Right lobe of liver (tissue), 6 donors: Measurements from ENCODE around the gene ANKRD44. TPM values are rescaled to one million over a fixed set of nuclear protein-coding genes. Genes with fewer than 3 reads are reported as not detected.
A peak's percentile ranks its signal among the peaks of the same experiment; 100 is the strongest.

ENCODE experiments used
- ATAC-seq, 4 donors: fragments of 200-7000 bp; cut with Tn5 transposase; one replicate each; pipeline ENCODE4 v1.9.1; 2020; ENCODE audit warnings: mild to moderate bottlenecking in 4 of 4, moderate library complexity in 4 of 4
- DNase-seq, 3 donors: peaks; one replicate each; pipeline ENCODE4 v3.0.0-alpha.2; 2020
- H3K27ac ChIP-seq, 3 donors: fragments of 200-600 bp; one replicate each; pipeline ENCODE4 v1.8.0; 2022
- H3K27me3 ChIP-seq, 2 donors: fragments of 200-600 bp; one replicate each; pipeline ENCODE4 v1.8.0; 2022
- H3K36me3 ChIP-seq, 4 donors: fragments of 200-600 bp; sonication (generic) in 1 of 4; one replicate each; pipeline versions ENCODE4 v1.5.1 to v1.8.0; 2017 to 2022; ENCODE audit warnings: control low read depth in 1 of 4
- H3K4me1 ChIP-seq, 4 donors: fragments of 200-600 bp; sonication (generic) in 1 of 4; one replicate each; pipeline versions ENCODE4 v1.5.1 to v1.8.0; 2017 to 2022; ENCODE audit warnings: control low read depth in 1 of 4
- H3K4me3 ChIP-seq, 3 donors: fragments of 200-600 bp; one replicate each; pipeline ENCODE4 v1.8.0; 2022
- H3K9me3 ChIP-seq, 4 donors: fragments of 200-600 bp; sonication (generic) in 1 of 4; one replicate each; pipeline versions ENCODE4 v1.5.1 to v1.8.0; 2017 to 2022; ENCODE audit warnings: control low read depth in 1 of 4
- POLR2A ChIP-seq: fragments of 450-650 bp; IDR thresholded peaks from one replicate; pipeline ENCODE4 v1.6.1; 2017; ENCODE audit warnings: antibody characterized with exemption, mild to moderate bottlenecking
- WGBS: methylation state at CpG from one replicate; pipeline ENCODE4 v1.1.6; 2018; ENCODE audit warnings: low coverage, low lambda C conversion rate; ENCODE audit not compliant: insufficient coverage; ENCODE audit errors: missing lambda C conversion rate; 5-methylcytosine and 5-hydroxymethylcytosine counted together
- intact Hi-C, 2 donors: fragments of 100-400 bp; cut with DNase I; formaldehyde crosslinking; loops; one replicate each; pipeline versions ENCODE4 v1.11.2 to v1.14.1; 2022
- total RNA-seq, 6 experiments: library from RNA; depleted of rRNA in 2 of 6; stranded (reverse); fragments of >200 nt in 2 of 6; fragmentation: NEBNext Ultra II Directional in 3 of 6; extraction: Animal tissue kit (Norgen Biotek cat#: 25700) in 3 of 6; gene quantifications; one replicate each; pipeline versions ENCODE4 v1.1.0 to v1.2.4, GENCODE V29; 2016 to 2023
- TF ChIP-seq, protein P1 (sequence below), 4 donors: fragments of 200-600 bp in 3 of 4; fragments of 450-650 bp in 1 of 4; IDR thresholded peaks; one replicate each; pipeline versions ENCODE4 v1.5.1 to v1.8.0; 2016 to 2022; ENCODE audit warnings: antibody characterized with exemption in 4 of 4, mild to moderate bottlenecking in 2 of 4
- donor health status: DM: no; HTN: yes; CAD: no.
- donor health status: DM: no; HTN: no; CAD: no.
- donor health status: DM: no; HTN: no; CAD: no.
- donor health status: DM: no; HTN: yes; CAD: no.
- donor health status: DM: no; HTN: yes; CAD: no.

ANKRD44 gene
- total RNA-seq, 6 experiments from 2014 or later: 7.9 to 19.5 (median 13.3) TPM

DNA sequence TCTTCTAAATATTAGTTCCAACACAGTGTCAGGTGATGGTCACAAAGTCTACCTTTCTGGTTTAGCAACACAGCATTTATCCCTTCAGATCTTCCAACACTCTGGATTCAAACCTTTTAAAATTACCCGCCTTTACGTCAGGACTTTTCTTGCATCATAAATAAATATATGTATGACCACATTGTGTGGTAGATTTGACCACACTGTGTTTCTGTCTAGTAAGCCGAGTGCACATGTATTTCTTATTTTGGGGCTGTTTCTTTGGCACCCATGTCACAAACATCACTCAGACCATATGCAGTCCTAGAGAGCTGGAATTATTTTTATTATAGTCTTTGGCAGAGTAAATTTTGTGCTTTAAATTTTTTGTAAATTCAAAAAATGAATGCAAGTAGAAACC is 172.1 kb downstream of the ANKRD44 start:
- intact Hi-C loops: no loop called here
- H3K4me1 ChIP-seq: peaks cover 0 to 10% (median 0%) of the 10 kb centered on the region in 4 donors
- H3K27ac ChIP-seq: no peak overlapping the region
- DNase-seq (no peak), ATAC-seq (no peak)
- H3K9me3 ChIP-seq: no peaks in the 10 kb centered on the region
- WGBS: 80% methylated on average over 3 of the region's 3 CpGs
- no peaks in the 10 kb centered on the region for H3K27me3 ChIP-seq
- no peaks in the 10 kb centered on the region for H3K36me3 ChIP-seq
- TF ChIP-seq, protein P1, sequence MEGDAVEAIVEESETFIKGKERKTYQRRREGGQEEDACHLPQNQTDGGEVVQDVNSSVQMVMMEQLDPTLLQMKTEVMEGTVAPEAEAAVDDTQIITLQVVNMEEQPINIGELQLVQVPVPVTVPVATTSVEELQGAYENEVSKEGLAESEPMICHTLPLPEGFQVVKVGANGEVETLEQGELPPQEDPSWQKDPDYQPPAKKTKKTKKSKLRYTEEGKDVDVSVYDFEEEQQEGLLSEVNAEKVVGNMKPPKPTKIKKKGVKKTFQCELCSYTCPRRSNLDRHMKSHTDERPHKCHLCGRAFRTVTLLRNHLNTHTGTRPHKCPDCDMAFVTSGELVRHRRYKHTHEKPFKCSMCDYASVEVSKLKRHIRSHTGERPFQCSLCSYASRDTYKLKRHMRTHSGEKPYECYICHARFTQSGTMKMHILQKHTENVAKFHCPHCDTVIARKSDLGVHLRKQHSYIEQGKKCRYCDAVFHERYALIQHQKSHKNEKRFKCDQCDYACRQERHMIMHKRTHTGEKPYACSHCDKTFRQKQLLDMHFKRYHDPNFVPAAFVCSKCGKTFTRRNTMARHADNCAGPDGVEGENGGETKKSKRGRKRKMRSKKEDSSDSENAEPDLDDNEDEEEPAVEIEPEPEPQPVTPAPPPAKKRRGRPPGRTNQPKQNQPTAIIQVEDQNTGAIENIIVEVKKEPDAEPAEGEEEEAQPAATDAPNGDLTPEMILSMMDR (IDR thresholded peaks at IDR 0.05): no peak
- TF ChIP-seq POLR2A: no peak
- no peak overlapping the region for H3K4me3 ChIP-seq

DNA sequence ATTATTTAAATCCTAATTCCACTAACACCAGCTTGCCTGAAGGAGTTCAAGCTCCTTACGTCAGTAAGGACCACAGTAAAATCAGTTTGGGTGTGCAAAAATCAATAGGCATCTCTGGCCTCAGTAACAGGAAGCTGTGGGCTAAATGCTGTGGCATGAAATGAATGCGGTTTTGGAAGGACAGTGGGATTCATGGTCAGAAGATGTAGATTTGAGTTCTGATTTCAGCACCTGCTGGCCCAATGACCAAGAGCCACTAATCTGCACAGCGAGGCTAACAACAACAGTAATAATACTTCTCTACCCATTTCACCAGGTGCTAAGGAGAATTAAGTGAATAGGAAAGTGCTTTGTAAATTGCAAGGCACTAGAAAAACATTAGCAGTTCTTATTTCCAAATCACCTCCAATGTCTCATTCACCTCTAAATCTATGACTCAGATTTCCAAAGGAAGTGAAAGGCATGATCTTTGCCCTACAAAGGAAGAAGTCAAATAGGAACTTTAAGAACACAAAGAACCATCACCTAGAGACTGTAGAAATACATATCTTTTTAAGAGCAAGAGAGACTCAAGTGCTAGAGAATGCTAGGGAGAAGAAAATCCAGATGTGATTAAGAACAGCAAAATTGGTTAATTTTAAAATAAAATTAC is 172.6 kb downstream of the ANKRD44 start:
- Histone ChIP-seq H3K9me3 (no peaks in the 10 kb centered on the region), H3K36me3 (no peaks in the 10 kb centered on the region), H3K4me1 (peaks cover 0 to 10% (median 0%) of the 10 kb centered on the region in 4 donors), H3K27me3 (no peaks in the 10 kb centered on the region), H3K27ac (peak overlapping the region in 1 of 3 donors; percentile 36), H3K4me3 (no peak overlapping the region)
- ATAC-seq: peak in 2 of 4 donors; percentile 24 to 48
- intact Hi-C loops: no loop called here
- TF ChIP-seq POLR2A: no peak
- TF ChIP-seq, protein P1 (IDR thresholded peaks at IDR 0.05): no peak
- WGBS: 61% methylated on average over 3 of the region's 3 CpGs
- DNase-seq: no peak

DNA sequence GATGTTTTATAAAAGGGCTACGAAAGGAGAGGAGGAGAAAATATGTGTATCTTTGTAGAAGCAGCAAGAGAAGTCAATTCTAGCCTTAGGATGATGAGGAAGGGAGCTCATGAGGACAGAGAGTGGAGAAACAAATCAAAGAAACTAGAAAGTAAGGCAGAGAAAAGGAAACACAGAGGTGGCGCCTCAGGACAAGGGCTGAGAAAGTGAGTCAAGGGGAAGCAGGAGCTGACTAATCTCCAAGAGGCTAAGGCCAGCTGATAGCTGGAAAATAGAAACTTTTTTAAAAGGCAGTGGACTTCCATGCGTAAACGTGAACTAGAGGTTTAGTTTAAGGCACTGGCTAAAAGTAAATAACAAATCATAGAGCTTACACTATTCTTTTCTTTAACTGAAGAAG is 173.3 kb downstream of the ANKRD44 start:
- Histone ChIP-seq H3K4me3 (no peak overlapping the region), H3K9me3 (no peaks in the 10 kb centered on the region), H3K4me1 (peaks cover 0 to 10% (median 0%) of the 10 kb centered on the region in 4 donors), H3K36me3 (no peaks in the 10 kb centered on the region), H3K27ac (peak overlapping the region in 1 of 3 donors; percentile 36), H3K27me3 (no peaks in the 10 kb centered on the region)
- 72% methylated on average over 4 of the region's 4 CpGs for WGBS
- no peak for DNase-seq
- intact Hi-C loops: no loop called here
- no peak for TF ChIP-seq POLR2A
- TF ChIP-seq, protein P1 (IDR thresholded peaks at IDR 0.05): no peak
- ATAC-seq: peak in 2 of 4 donors; percentile 22 to 39

DNA sequence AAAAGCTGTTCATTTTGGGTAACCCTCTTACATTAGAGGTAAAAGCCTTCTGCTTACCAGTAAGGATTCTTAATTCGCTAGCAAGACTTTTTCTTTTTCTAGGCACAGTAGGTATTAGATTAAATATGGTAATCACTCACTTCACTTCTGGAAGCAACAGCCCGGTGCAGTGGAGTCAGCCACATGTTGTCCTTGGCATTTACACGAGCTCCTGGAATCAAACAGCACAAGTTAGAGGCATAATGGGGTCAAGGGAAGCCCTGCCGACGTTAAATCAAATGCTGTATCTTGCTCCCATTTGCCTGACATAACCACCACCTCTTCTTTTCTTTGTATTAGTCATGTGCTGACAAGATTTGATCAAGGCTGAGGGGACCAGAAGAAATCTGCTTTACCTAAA is 174.1 kb downstream of the ANKRD44 start:
- WGBS: 77% methylated on average over 5 of the region's 5 CpGs
- intact Hi-C loops: no loop called here
- TF ChIP-seq, protein P1 (IDR thresholded peaks at IDR 0.05): no peak
- TF ChIP-seq POLR2A: no peak
- Histone ChIP-seq H3K4me1 (peaks cover 0 to 10% (median 0%) of the 10 kb centered on the region in 4 donors), H3K27ac (no peak overlapping the region), H3K4me3 (no peak overlapping the region), H3K9me3 (no peaks in the 10 kb centered on the region), H3K36me3 (no peaks in the 10 kb centered on the region), H3K27me3 (no peaks in the 10 kb centered on the region)
- DNase-seq (no peak), ATAC-seq (no peak)
